DMS53 treated with DMSO at 0.1 percent for 48 hours (cell line): ENCODE results near the gene ROR1.
A peak's percentile ranks its signal among the peaks of the same experiment; 100 is the strongest.

Experiments
- DNase-seq: peaks from one replicate; lab custom pipeline; 2025; ENCODE audit not compliant: unreplicated experiment; lab: John Stamatoyannopoulos, UW

The ROR1 gene

GRCh38 chr1:63906047-63906704 lies 132.4 kb downstream of the ROR1 start:
- no peak for DNase-seq

- no peak for DNase-seq
Measured at GRCh38 chr1:63907051-63907450, 133.2 kb downstream of the ROR1 start.

- DNase-seq, result no peak
Measured at GRCh38 chr1:63908016-63908415, 134.2 kb downstream of the ROR1 start.

- no peak for DNase-seq
Measured at GRCh38 chr1:63909526-63909925, 135.7 kb downstream of the ROR1 start.

- DNase-seq, result no peak
Measured at GRCh38 chr1:63911049-63911448, 137.2 kb downstream of the ROR1 start.

GRCh38 chr1:63912643-63913042 lies 138.8 kb downstream of the ROR1 start:
- DNase-seq, result no peak

GRCh38 chr1:63913533-63913932 lies 139.7 kb downstream of the ROR1 start:
- DNase-seq, result no peak

- DNase-seq, result no peak
Measured at GRCh38 chr1:63914241-63914640, 140.4 kb downstream of the ROR1 start.

GRCh38 chr1:63914706-63915105 lies 140.9 kb downstream of the ROR1 start:
- DNase-seq, result no peak

GRCh38 chr1:63915121-63915520 lies 141.3 kb downstream of the ROR1 start:
- no peak for DNase-seq

- peak; percentile 88 for DNase-seq
Measured at GRCh38 chr1:63916485-63917360, 142.9 kb downstream of the ROR1 start.

- DNase-seq, result no peak
Measured at GRCh38 chr1:63917571-63918417, 144.0 kb downstream of the ROR1 start.

GRCh38 chr1:63918418-63918945 lies 144.7 kb downstream of the ROR1 start:
- DNase-seq, result no peak

GRCh38 chr1:63920154-63921117 lies 146.6 kb downstream of the ROR1 start:
- DNase-seq, result no peak

- no peak for DNase-seq
Measured at GRCh38 chr1:63921359-63921758, 147.5 kb downstream of the ROR1 start.

- DNase-seq, result no peak
Measured at GRCh38 chr1:63921802-63922201, 148.0 kb downstream of the ROR1 start.

GRCh38 chr1:63922848-63923247 lies 149.0 kb downstream of the ROR1 start:
- no peak for DNase-seq

- DNase-seq, result no peak
Measured at GRCh38 chr1:63923302-63923701, 149.5 kb downstream of the ROR1 start.

GRCh38 chr1:63924600-63924999 lies 150.8 kb downstream of the ROR1 start:
- no peak for DNase-seq
